ENCODE data around the gene KIRREL2. TPM values are rescaled to one million over a fixed set of nuclear protein-coding genes. Genes with fewer than 3 reads are reported as not detected.
A peak's percentile ranks its signal among the peaks of the same experiment; 100 is the strongest.

The KIRREL2 gene
- total RNA-seq, 1 experiment from 2014 or later: 5.0 TPM

DNA sequence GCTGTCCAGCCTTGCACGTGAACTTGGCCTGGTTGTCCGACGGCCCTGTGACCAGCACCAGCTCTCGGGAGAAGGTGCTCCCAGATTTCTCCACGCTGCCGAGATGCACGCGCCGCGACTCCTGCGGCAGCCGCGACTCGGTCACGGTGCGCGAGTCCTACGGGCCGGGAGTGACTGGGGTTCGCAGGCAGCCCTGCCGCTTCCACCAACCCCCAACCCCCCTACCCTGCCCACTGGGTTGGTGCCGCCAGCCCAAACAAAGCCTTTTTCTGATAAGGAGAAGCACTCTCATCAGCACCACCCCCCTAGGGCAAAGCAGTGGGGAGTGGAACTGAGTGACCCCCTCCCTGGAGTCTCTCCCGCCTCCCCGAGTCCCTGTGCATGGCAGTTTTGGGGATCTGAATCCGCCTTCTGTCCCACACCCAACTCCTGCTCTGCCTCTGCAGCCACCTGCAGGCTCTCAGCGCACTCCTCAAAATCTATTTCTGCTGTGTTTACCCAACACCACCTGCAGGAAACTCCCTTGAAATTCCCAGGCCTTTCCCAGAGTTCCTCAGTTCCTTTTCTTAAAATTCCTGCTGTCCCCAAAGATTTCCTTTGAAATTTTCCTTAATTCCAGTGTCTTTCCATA, 10.6 kb upstream of the KIRREL2 start:
- DNase-seq (ENCODE audit: low read depth, low spot score) (no peak), ATAC-seq (peak; percentile 57)
- Histone ChIP-seq H3K27ac (ENCODE audit: low read length) (no peak overlapping the region), H3K27me3 (ENCODE audit: control insufficient read depth, insufficient read depth, low read length) (no peaks in the 10 kb centered on the region), H3K36me3 (ENCODE audit: control insufficient read depth, insufficient read depth, low read length) (no peaks in the 10 kb centered on the region), H3K9me3 (ENCODE audit: control insufficient read depth, insufficient read depth, low read depth, low read length) (no peaks in the 10 kb centered on the region), H3K4me1 (ENCODE audit: control insufficient read depth, insufficient read depth, low read length) (peaks cover 11% of the 10 kb centered on the region), H3K4me3 (ENCODE audit: low read depth in 2 of 2, low read length in 2 of 2) (peak overlapping the region; percentile 46 to 62)
- in situ Hi-C loops (cut with HindIII; ENCODE audit: low pct_unique_long_range_greater_than_20kb, low sequenced_read_pairs): no loop called here
- ChIA-PET CTCF (no interaction called here), POLR2A (no interaction called here)
- peak in 1 of 2 experiments; percentile 75; a peak in 1 of 4 replicates for TF ChIP-seq REST (IDR thresholded peaks at IDR 0.05; ENCODE audit: insufficient read depth in 1 of 2, low read depth in 2 of 2, low read length in 1 of 2)
- no peak for TF ChIP-seq SIN3A (IDR thresholded peaks at IDR 0.05; ENCODE audit: borderline replicate concordance, insufficient read depth, low read depth, low read length)
- BruUV-seq (replicated peaks): no TSS peak
- intact Hi-C loops (cut with micrococcal nuclease; ENCODE audit: unreplicated experiment): no loop called here

- peaks cover 11% of the 10 kb centered on the region for H3K4me1 ChIP-seq (ENCODE audit: control insufficient read depth, insufficient read depth, low read length)
- in situ Hi-C loops (cut with HindIII; ENCODE audit: low pct_unique_long_range_greater_than_20kb, low sequenced_read_pairs) (no loop called here), intact Hi-C loops (cut with micrococcal nuclease; ENCODE audit: unreplicated experiment) (no loop called here)
- no peaks in the 10 kb centered on the region for H3K9me3 ChIP-seq (ENCODE audit: control insufficient read depth, insufficient read depth, low read depth, low read length)
- no peak for DNase-seq (ENCODE audit: low read depth, low spot score)
- H3K27ac ChIP-seq (ENCODE audit: low read length): no peak overlapping the region
- CTCF ChIA-PET: no interaction called here
- no peak for ATAC-seq
- no peaks in the 10 kb centered on the region for H3K27me3 ChIP-seq (ENCODE audit: control insufficient read depth, insufficient read depth, low read length)
- no peaks in the 10 kb centered on the region for H3K36me3 ChIP-seq (ENCODE audit: control insufficient read depth, insufficient read depth, low read length)
- POLR2A ChIA-PET: no interaction called here
- TF ChIP-seq CTCF (IDR thresholded peaks at IDR 0.05): no peak
- TF ChIP-seq SIN3A (IDR thresholded peaks at IDR 0.05; ENCODE audit: borderline replicate concordance, insufficient read depth, low read depth, low read length): no peak
- no peak for TF ChIP-seq POLR2AphosphoS5 (IDR thresholded peaks at IDR 0.05; ENCODE audit: low read depth, low read length)
- no peak for TF ChIP-seq REST (IDR thresholded peaks at IDR 0.05; ENCODE audit: insufficient read depth in 1 of 2, low read depth in 2 of 2, low read length in 1 of 2)
- TF ChIP-seq TCF7L2 (IDR thresholded peaks at IDR 0.05; ENCODE audit: low read depth, low read length): no peak
- H3K4me3 ChIP-seq (ENCODE audit: low read depth in 2 of 2, low read length in 2 of 2): no peak overlapping the region
- no TSS peak for BruUV-seq (replicated peaks)
Observed at GRCh38 chr19:35847911-35848310, 8.8 kb upstream of the KIRREL2 start.
